HG03521 (cell line): Measurements from ENCODE around the gene FRMD1.

ENCODE experiments used
- ATAC-seq: cut with Tn5 transposase; IDR thresholded peaks from one replicate; pipeline ENCODE4 v1.9.1; 2021; ENCODE audit warnings: mild to moderate bottlenecking, moderate library complexity; ENCODE audit not compliant: unreplicated experiment

FRMD1 gene

GRCh38 chr6:168096271-168096764 is 17.3 kb upstream of the FRMD1 start:
- no peak for ATAC-seq

DNA sequence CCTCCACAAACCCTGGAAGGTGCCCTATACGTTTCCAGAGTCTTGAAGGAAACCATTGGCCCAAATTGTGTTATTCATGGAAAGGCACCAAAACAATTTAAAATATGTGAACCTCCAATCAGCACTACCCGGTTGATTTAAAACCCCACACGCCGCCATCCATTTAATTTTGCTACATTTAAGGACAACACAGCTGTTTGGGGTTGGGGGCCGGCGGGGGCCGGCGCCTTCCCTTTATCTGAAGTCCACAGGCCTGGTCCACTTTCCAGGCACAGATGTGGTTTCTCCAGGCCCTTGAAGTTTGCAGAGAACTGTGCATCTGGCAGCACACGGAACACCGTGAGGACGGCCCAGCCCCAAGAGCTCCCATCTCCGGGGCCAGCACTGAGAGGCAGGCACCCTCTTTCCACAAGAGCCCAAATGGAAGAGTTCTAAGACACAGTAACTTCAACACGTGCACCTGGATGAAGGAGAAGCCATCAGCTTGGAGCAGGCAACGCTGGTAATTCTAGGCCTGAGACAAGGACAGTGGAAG is 16.8 kb upstream of the FRMD1 start:
- ATAC-seq = no peak

GRCh38 chr6:168095171-168095691 is 16.2 kb upstream of the FRMD1 start:
- ATAC-seq = no peak

DNA sequence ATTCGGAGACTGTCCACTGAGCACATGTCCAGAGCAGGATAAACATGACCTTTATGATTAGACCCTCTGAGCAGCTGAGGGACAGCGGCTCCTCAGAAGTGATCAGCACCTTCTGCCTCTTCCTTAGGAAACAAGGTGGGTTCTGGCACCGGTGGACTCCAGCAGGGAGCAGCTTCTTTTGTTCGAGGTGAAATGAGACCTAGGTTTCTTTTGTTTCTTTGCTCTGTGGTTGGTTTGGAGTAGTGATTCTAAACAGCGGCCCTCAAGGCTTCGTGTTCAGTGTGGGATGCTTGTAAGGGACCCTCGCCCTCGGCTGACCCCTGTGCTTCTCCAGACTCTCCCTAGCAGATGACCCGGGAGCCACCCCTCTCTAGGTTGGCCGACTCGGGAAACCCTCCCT is 14.6 kb upstream of the FRMD1 start:
- ATAC-seq = no peak

- ATAC-seq = no peak
These were observed 14.1 kb upstream of the FRMD1 start for GRCh38 chr6:168093071-168093505.

DNA sequence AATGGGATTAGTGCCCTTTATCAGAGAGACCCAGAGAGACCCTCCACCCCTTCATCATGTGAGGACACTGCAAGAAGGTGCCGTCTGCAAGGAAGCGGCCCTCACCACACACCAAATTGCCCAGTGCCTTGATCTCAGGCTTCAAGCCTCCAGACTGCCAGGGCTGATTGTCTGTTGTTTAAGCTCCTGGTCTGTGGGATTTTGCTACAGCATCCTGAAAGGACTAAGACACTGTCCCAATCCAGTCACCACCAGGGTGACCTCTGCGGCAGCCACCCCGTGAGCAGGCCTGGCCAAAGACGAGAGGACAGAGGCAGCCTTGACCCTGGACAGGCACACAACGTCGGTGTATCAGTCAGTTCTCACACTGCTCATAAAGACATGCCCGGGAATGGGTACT is 13.5 kb upstream of the FRMD1 start:
- ATAC-seq = no peak

DNA sequence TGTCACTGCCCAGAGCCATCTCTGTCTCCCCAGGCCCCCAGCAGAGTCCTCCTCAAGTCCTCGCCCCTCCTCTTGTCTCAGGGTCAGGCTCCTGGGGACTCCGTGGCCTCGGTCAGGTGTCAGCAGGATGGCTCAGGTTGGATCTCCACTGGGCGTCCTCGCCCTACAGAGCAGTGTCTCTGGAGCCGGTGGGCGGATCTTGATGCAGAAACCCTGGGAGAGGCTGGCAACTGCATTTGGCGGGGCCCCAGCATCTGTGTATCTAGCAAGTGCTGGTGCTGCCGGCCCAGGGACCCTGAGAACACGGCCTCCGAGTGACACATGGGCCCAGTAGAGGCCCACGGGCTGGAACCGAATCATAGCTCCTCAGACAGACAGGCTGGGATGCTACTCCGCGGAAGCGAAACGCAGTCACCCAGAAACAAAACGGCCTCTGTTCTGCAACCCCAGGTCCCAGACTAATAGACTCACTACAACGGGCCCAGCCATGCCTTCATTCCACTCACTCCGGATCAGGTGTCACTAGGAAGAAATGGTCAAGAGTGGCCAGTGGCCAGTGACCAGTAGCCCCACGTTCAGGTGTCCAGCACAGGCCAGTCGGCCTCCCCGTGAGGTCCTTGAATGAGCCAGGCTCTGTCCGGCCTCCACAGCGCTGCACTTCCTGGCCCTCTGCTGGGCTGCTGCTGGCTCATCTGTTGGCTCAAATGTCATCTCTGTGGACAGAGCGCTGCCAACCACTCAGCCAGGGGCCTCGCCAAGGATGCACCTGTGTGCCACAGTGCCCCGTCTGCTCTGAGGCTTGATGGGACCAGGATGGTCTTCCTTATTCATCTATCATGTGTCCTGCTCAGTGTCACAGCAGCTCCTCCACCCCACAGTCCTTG is 12.6 kb upstream of the FRMD1 start:
- no peak for ATAC-seq

DNA sequence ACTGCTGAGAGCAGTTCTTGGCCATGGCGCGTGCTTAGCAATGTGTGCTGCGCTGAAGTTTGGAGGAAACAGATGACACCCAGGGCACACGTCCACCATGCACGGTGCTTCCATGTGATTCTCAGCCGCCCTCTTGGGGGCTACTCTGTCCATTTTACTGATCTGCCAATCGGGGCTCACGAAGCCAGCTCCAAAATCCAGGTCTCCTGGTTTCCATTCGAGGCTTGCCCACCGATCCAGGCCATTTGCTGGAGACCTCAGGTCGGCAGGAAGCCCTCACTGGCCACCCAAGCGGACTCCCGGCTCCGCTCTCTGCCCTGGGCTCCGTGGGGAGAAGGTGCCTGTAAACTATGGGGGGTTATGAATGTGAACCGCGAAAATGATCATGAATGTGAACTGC is 11.7 kb upstream of the FRMD1 start:
- no peak for ATAC-seq

DNA sequence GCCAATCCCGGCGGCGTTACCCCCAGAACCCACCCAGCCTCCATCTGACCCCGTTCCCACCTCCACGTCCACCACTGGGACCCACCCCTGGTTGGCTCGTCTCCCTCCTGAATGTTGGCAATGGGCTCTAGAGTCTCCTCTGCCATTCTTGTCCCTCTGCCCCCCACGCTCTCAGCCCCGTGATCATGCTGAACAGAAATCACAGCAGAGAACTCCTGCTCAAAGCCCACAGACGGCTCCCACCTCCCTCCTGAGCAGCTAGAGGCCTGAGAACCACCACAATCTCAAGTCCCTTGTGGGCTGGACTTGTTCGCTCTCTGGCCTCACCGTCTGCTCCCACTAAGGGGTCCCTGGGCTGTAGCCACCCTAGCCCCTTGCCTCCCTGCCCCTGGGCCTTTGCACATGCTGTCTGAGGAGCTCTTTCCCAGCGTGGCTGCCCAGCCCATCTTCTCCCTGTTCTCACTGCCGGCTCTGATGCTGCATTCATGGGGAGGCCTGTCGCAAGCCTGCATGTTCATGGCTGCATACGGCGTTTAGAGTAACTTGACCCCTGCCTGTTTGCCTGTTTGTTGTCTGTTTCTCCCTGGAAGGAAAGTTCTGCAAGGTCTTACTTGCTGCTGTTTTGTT is 11.2 kb upstream of the FRMD1 start:
- ATAC-seq = no peak

DNA sequence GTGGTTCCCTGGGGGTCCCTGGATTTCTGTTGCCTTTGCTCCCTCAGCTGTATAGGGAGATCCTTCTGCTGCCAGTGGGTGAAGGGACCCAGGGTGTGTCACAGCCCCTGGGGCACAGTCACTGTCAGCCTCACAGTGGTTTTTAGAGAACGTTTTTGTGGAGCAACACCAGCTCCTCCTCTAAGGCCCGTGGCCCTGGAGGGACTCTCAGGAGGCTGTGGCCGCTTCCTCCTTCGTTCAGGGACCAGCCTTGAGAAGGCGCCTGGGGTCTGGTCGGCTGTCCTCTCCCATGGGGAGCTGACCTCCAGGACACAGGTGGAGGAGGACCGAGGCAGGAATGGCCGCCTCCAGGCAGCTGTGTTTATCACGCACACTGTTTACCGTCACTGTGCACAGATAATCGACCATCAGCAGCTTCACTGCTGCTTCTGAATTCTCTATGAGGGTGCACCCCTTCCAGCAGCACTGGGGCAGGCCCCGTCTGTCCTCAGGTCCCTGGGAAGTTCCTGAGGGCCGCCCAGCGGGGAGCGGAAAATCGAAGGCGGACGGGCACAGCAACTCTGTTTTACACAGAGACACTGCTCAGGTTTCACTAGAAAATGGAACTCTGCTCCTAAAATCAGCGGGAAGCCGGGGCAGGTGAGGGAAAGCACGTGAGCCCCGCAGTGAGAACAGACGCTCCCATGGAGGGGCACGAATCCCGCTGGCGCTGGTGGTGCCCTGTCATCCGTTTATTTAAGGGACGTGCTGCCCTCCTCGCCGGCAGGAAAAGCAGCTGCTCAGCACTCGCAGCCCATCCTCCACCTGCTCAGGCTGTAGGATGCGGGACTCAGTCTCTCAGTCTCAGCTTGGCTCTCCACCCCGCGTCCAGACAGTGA is 10.4 kb upstream of the FRMD1 start:
- no peak for ATAC-seq

- no peak for ATAC-seq
These were observed 9.4 kb upstream of the FRMD1 start for GRCh38 chr6:168088161-168089053.

GRCh38 chr6:168087436-168088160 is 8.6 kb upstream of the FRMD1 start:
- no peak for ATAC-seq

- ATAC-seq = no peak
These were observed 7.6 kb upstream of the FRMD1 start for GRCh38 chr6:168086616-168087015.

DNA sequence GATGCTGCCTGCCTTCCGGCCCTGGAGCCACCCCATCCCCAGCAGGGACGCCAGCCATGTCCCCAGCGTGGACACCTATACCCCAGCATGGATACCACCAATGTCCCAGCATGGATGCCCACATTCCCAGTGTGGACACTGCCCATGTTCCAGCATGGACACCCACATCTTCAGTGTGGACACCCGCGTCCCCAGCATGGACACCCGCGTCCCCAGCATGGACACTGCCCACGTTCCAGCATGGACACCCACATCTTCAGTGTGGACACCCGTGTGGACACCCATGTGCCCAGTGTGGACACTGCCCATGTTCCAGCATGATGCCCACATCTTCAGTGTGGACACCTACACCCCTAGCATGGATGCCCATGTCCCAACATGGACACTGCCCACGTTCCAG is 7.1 kb upstream of the FRMD1 start:
- no peak for ATAC-seq

- no peak for ATAC-seq
These were observed 5.6 kb upstream of the FRMD1 start for GRCh38 chr6:168084465-168085160.

- no peak for ATAC-seq
These were observed 4.5 kb upstream of the FRMD1 start for GRCh38 chr6:168083514-168083885.

GRCh38 chr6:168082860-168083513 is 4.0 kb upstream of the FRMD1 start:
- ATAC-seq = no peak
